Esophagus (tissue), 2 donors: ENCODE results near the gene PARL. TPM values are rescaled to one million over a fixed set of nuclear protein-coding genes. Genes with fewer than 3 reads are reported as not detected.

Experiments used
- H3K27ac ChIP-seq, 2 donors: one replicate each; pipeline ENCODE4 v1.5.1; 2013; ENCODE audit warnings: low read depth in 2 of 2, mild to moderate bottlenecking in 2 of 2, inconsistent platforms in 1 of 2, low read length in 1 of 2, moderate library complexity in 1 of 2
- H3K27me3 ChIP-seq, 2 donors: one replicate each; pipeline ENCODE4 v1.6.1; 2013; ENCODE audit warnings: low read length in 2 of 2, control low read depth in 1 of 2, mild to moderate bottlenecking in 1 of 2; ENCODE audit not compliant: insufficient read depth in 2 of 2, control insufficient read depth in 1 of 2
- H3K36me3 ChIP-seq, 2 donors: one replicate each; pipeline ENCODE4 v1.6.1; 2013; ENCODE audit warnings: low read length in 1 of 2; ENCODE audit not compliant: control insufficient read depth in 2 of 2, insufficient read depth in 2 of 2
- H3K4me1 ChIP-seq, 2 donors: one replicate each; pipeline ENCODE4 v1.6.1; 2013; ENCODE audit warnings: low read length in 1 of 2; ENCODE audit not compliant: control insufficient read depth in 2 of 2, insufficient read depth in 2 of 2
- H3K4me3 ChIP-seq, 2 donors: one replicate each; pipeline ENCODE4 v1.5.1; 2013; ENCODE audit warnings: low read length in 2 of 2, mild to moderate bottlenecking in 2 of 2, low read depth in 1 of 2, moderate library complexity in 1 of 2
- H3K9me3 ChIP-seq, 2 donors: one replicate each; pipeline ENCODE4 v1.6.1; 2013; ENCODE audit warnings: mild to moderate bottlenecking in 2 of 2, low read depth in 1 of 2, low read length in 1 of 2, moderate library complexity in 1 of 2; ENCODE audit not compliant: control insufficient read depth in 2 of 2, insufficient read depth in 1 of 2
- WGBS, 2 donors: extraction: QIAGEN DNeasy Blood & Tissue Kit; methylation state at CpG; one replicate each; pipeline ENCODE4 v1.1.7; 2013; 5-methylcytosine and 5-hydroxymethylcytosine counted together
- polyA plus RNA-seq, 2 donors: library from polyadenylated mRNA; stranded (reverse); fragments of 200-250 nt; gene quantifications; one replicate each; pipeline ENCODE4 v1.2.3, GENCODE V29; 2013
- donor health status: healthy with polysubstance abuse.
- donor health status: Bipolar disorder and iron deficiency.

PARL gene
- polyA plus RNA-seq, 2 donors, result 45.8 to 59.6 TPM

- Histone ChIP-seq H3K27me3 (no peaks in the 10 kb centered on the region), H3K9me3 (no peaks in the 10 kb centered on the region), H3K27ac (no peak overlapping the region), H3K4me1 (no peaks in the 10 kb centered on the region), H3K36me3 (peaks cover 15 to 52% of the 10 kb centered on the region in 2 donors), H3K4me3 (no peak overlapping the region)
- WGBS, 2 donors, result 95% methylated on average over 12 of the region's 12 CpGs
Measured at GRCh38 chr3:183807881-183808280, 76.8 kb downstream of the PARL start.

- Histone ChIP-seq H3K27me3 (no peaks in the 10 kb centered on the region), H3K27ac (no peak overlapping the region), H3K4me1 (no peaks in the 10 kb centered on the region), H3K36me3 (peaks cover 15 to 52% of the 10 kb centered on the region in 2 donors), H3K4me3 (no peak overlapping the region), H3K9me3 (no peaks in the 10 kb centered on the region)
- 93% methylated on average over 12 of the region's 12 CpGs for WGBS, 2 donors
Measured at GRCh38 chr3:183807209-183807728, 77.4 kb downstream of the PARL start.

- H3K9me3 ChIP-seq, result no peaks in the 10 kb centered on the region
- WGBS, 2 donors, result 67 to 71% methylated on average over 6 of the region's 6 CpGs
- no peaks in the 10 kb centered on the region for H3K27me3 ChIP-seq
- H3K4me3 ChIP-seq, result no peak overlapping the region
- H3K4me1 ChIP-seq, result no peaks in the 10 kb centered on the region
- H3K27ac ChIP-seq, result no peak overlapping the region
- peaks cover 12 to 48% of the 10 kb centered on the region in 2 donors for H3K36me3 ChIP-seq
Measured at GRCh38 chr3:183802989-183803388, 81.7 kb downstream of the PARL start.

GRCh38 chr3:183801601-183802000 lies 83.1 kb downstream of the PARL start:
- WGBS, 2 donors, result 88 to 96% methylated on average over 5 of the region's 5 CpGs
- Histone ChIP-seq H3K27ac (no peak overlapping the region), H3K27me3 (no peaks in the 10 kb centered on the region), H3K4me3 (no peak overlapping the region), H3K4me1 (no peaks in the 10 kb centered on the region), H3K36me3 (peaks cover 16 to 44% of the 10 kb centered on the region in 2 donors), H3K9me3 (no peaks in the 10 kb centered on the region)

- Histone ChIP-seq H3K27me3 (no peaks in the 10 kb centered on the region), H3K36me3 (peaks cover 16 to 36% of the 10 kb centered on the region in 2 donors), H3K4me3 (no peak overlapping the region), H3K27ac (no peak overlapping the region), H3K4me1 (no peaks in the 10 kb centered on the region), H3K9me3 (no peaks in the 10 kb centered on the region)
- WGBS, 2 donors, result 86 to 90% methylated on average over 8 of the region's 8 CpGs
Measured at GRCh38 chr3:183800243-183800863, 84.3 kb downstream of the PARL start.

- H3K27ac ChIP-seq, result no peak overlapping the region
- no peaks in the 10 kb centered on the region for H3K4me1 ChIP-seq
- H3K4me3 ChIP-seq, result no peak overlapping the region
- 91 to 98% methylated on average over 5 of the region's 5 CpGs for WGBS, 2 donors
- H3K9me3 ChIP-seq, result no peaks in the 10 kb centered on the region
- H3K36me3 ChIP-seq, result peaks cover 15 to 31% of the 10 kb centered on the region in 2 donors
- no peaks in the 10 kb centered on the region for H3K27me3 ChIP-seq
Measured at GRCh38 chr3:183799461-183799860, 85.2 kb downstream of the PARL start.

- WGBS, 2 donors, result 91 to 93% methylated on average over 9 of the region's 9 CpGs
- H3K4me1 ChIP-seq, result no peaks in the 10 kb centered on the region
- peaks cover 9 to 25% of the 10 kb centered on the region in 2 donors for H3K36me3 ChIP-seq
- no peaks in the 10 kb centered on the region for H3K27me3 ChIP-seq
- no peak overlapping the region for H3K27ac ChIP-seq
- no peak overlapping the region for H3K4me3 ChIP-seq
- no peaks in the 10 kb centered on the region for H3K9me3 ChIP-seq
Measured at GRCh38 chr3:183797996-183798395, 86.7 kb downstream of the PARL start.

- Histone ChIP-seq H3K9me3 (no peaks in the 10 kb centered on the region), H3K36me3 (peaks cover 9 to 21% of the 10 kb centered on the region in 2 donors), H3K27me3 (no peaks in the 10 kb centered on the region), H3K4me3 (no peak overlapping the region), H3K27ac (no peak overlapping the region), H3K4me1 (no peaks in the 10 kb centered on the region)
- WGBS, 2 donors, result 89 to 96% methylated on average over 6 of the region's 6 CpGs
Measured at GRCh38 chr3:183796372-183796771, 88.3 kb downstream of the PARL start.

GRCh38 chr3:183794452-183794851 lies 90.2 kb downstream of the PARL start:
- no peaks in the 10 kb centered on the region for H3K9me3 ChIP-seq
- no peak overlapping the region for H3K27ac ChIP-seq
- 92 to 97% methylated on average over 4 of the region's 4 CpGs for WGBS, 2 donors
- H3K36me3 ChIP-seq, result peaks cover 5 to 16% of the 10 kb centered on the region in 2 donors
- no peak overlapping the region for H3K4me3 ChIP-seq
- no peaks in the 10 kb centered on the region for H3K4me1 ChIP-seq
- no peaks in the 10 kb centered on the region for H3K27me3 ChIP-seq

GRCh38 chr3:183792976-183793375 lies 91.7 kb downstream of the PARL start:
- H3K4me1 ChIP-seq, result no peaks in the 10 kb centered on the region
- no peak overlapping the region for H3K4me3 ChIP-seq
- no peak overlapping the region for H3K27ac ChIP-seq
- WGBS, 2 donors, result 91 to 93% methylated on average over 6 of the region's 6 CpGs
- H3K9me3 ChIP-seq, result no peaks in the 10 kb centered on the region
- H3K27me3 ChIP-seq, result no peaks in the 10 kb centered on the region
- H3K36me3 ChIP-seq, result peaks cover 3 to 13% of the 10 kb centered on the region in 2 donors
